T-helper 2 cell (primary cell): ENCODE results near the gene APOL6.

Experiments
- DNase-seq, 5 experiments: peaks; one replicate each; pipeline versions ENCODE4 v3.0.0 to v3.0.0-alpha.2; 2012 to 2022
- total RNA-seq, 2 donors: gene quantifications; one replicate each; lab custom pipeline; 2026; lab: John Stamatoyannopoulos, UW

Gene APOL6, protein sequence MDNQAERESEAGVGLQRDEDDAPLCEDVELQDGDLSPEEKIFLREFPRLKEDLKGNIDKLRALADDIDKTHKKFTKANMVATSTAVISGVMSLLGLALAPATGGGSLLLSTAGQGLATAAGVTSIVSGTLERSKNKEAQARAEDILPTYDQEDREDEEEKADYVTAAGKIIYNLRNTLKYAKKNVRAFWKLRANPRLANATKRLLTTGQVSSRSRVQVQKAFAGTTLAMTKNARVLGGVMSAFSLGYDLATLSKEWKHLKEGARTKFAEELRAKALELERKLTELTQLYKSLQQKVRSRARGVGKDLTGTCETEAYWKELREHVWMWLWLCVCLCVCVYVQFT
- 296 to 408 reads per million in 2 donors for total RNA-seq

GRCh38 chr22:35648066-35649025 lies at the start of gene APOL6:
APOL6 (plus strand) TSS chr22:35648446; CDS start chr22:35656426, 7,980 bp downstream.
- DNase-seq: peak in 3 of 5 experiments; percentile 47 to 92 (median 70)

GRCh38 chr22:35599364-35599763 lies 48.9 kb upstream of the APOL6 start:
- DNase-seq: no peak

GRCh38 chr22:35600476-35600875 lies 47.8 kb upstream of the APOL6 start:
- no peak for DNase-seq

GRCh38 chr22:35601013-35601580 lies 47.1 kb upstream of the APOL6 start:
- DNase-seq: no peak

GRCh38 chr22:35601743-35602615 lies 46.3 kb upstream of the APOL6 start:
- DNase-seq: no peak

- DNase-seq: peak in 2 of 5 experiments; percentile 14 to 57
Measured at GRCh38 chr22:35604621-35605368, 43.5 kb upstream of the APOL6 start.

DNA sequence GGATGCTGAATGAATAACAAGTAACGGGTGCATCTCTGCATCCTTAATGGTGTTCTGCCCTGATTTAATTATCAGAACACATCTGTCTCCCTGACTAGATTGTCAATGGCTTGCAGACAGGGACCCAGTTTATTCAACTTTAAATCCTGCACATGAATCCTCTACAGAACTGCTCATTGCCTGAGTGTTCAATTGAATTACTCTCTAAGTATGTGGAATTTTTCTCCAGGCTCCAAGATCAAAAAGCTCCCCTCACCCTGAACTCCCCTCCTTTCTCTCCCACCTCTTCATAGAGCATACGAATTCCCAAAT lies 42.9 kb upstream of the APOL6 start:
- DNase-seq: no peak

DNA sequence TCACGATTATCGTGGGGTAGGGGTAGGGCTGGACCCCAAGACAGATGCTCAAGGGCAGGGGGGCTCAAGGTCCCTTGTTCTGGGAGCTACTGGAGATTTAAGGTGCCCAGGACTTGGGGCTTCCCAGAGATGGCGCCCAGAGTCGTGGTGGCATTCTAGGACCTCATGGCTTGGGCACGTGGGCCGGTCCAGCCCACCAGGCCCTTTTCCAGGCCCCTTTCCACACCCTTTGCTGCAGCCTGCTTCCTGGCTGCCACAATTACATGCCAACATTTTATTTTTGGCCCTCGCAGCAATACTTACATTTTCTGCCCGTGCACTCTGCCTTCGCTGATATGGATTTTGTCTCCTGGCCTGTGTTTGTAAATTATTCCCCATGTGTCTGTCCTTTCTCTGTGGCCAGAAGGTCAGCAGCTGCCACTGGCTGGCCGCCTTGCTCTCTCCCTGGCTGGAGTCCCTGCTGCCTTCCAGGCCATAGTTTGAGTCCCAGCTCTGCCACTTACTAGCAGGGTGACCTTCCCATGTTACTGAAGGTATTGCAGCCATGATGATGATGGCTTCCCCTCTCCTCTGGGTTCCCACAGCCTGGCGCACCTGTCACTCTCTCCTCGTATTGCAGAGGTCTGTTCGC lies 42.3 kb upstream of the APOL6 start:
- DNase-seq: no peak

GRCh38 chr22:35606916-35607315 lies 41.3 kb upstream of the APOL6 start:
- no peak for DNase-seq

DNA sequence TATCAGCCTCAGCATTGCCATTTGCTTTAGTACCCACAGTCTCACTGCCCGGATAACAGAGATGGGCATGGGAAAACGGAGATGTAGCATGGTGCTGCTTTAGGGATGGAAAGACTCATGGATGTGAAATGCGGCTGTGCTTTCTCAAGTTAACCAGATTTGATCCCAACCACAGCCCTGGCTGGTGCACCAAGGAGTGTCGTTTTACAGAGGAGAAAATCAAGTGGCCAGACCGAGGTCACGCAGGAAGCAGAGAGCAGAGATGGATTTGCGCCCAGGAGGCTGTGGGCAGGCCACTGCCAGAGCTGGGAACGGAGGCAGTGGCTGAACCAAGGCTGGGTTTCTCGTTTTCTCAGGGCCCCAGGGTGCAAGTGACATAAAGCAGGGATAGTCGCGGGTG lies 40.2 kb upstream of the APOL6 start:
- DNase-seq: no peak

DNA sequence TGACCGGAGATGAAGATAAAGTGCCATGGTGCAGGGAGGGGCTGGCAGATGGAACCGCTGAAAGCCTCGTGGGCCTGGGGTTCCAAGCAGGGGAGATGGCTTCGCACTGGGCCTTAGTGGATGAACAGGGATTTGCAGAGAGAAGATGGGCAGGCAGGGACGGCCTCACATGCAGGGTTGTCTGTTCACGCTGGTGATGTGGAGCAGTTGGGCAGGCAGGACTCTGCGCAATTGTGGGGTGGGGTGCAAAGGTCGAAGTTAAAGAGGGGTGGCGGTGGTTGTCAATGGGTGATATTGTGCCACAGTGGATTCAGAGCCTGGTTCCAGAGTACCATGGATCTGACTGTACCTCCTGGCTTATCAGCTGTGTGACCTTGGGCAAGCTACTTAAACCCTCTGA lies 39.0 kb upstream of the APOL6 start:
- no peak for DNase-seq

DNA sequence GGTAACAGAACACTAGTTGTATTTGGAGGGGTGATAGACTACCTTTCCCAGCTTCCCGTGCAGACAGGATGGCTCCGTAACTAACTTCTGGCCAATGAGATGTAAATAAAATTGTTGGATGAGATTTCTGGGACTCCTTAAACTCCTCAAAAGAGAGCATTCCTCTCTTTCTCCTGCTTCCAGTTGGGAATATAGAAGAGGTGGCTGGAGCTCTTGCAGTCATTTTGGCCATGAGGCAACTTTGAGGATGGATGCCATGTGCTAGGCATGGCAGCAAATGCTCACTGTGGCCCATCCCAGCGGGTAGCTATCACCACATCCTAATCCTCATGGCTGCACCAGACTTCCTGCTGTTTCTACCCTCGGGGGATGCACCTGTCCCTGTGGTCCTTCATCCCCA lies 38.5 kb upstream of the APOL6 start:
- no peak for DNase-seq

DNA sequence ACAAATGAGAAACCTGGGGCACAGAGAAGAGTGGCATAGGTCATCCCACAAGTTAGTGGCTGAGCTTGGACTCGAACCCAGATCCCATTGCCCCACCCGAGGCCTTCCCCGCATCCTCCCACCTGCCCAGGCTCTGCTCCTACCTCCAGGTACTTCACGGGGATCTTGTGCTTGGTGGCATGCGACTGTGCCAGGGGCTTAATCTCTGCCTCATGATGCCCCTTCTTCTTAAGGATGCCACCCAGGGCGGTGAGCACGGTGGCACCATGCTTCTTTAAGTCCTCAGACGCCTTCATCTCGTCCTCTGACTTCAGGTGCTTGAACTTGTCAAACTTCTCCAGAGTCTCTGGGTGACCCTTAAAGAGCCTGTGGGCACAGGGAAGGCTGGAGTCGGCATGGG lies 37.5 kb upstream of the APOL6 start:
- DNase-seq: no peak

DNA sequence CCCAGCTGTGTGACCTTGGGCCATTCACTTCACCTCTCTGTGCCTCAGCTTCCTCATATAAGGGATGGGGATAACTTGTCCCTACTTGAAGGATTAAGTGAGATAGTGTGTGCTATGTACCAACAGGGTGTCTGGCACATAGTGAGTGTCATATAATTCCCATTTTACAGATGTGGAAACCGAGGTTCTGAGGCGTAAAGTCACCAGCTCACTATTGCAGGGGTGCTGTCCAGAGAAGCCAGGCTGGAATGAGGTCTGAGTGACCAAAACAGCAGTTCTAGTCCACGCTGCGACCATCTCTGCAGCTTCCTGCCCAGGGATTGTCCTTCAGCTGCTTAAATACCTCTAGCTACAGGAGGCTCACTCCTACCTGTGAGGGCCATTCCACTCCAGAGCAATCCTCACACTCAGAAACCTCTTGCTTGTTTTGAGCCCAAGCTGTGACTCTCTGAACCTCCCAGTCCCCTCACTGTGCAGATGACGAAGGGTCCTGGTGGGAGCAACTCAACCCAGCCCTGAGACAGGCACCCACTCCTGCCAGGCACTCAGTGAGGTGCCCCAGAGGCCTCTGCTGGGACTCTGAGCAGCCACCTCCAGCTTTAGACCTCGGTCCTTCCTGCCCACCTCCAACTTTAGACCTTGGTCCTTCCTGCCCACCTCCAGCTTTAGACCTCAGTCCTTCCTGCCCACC lies 36.9 kb upstream of the APOL6 start:
- no peak for DNase-seq

DNA sequence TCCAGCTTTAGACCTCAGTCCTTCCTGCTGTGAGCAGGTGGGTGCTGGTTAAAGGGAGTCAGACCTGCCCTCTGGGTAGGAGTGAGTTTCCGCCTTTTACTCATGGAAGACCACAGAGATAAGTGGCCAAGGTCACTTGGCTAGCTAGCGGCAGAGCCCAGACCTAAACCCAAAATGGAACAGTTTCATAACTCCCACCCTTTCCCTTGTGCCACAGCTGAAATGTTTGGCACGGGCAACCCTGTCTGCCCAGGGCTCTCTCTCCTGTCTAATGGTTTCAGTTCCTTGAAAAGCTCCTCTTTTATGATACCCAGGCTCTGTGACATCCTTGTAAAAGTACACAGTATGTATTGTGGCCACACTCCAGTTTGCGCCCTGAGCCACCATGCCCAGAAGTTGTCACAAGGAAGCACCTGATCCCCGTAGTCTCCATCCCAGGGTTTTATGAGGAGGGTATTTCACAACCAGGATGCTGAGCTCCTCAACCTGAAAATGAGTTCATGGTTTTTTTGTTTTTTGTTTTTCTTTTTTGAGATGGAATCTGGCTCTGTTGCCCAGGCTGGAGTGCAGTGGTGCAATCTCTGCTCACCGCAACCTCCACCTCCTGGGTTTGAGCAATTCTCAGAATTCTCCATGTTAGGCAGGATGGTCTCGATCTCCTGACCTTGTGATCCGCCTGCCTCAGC lies 36.2 kb upstream of the APOL6 start:
- DNase-seq: no peak

- no peak for DNase-seq
Measured at GRCh38 chr22:35612903-35613302, 35.3 kb upstream of the APOL6 start.

GRCh38 chr22:35614404-35614803 lies 33.8 kb upstream of the APOL6 start:
- DNase-seq: no peak

DNA sequence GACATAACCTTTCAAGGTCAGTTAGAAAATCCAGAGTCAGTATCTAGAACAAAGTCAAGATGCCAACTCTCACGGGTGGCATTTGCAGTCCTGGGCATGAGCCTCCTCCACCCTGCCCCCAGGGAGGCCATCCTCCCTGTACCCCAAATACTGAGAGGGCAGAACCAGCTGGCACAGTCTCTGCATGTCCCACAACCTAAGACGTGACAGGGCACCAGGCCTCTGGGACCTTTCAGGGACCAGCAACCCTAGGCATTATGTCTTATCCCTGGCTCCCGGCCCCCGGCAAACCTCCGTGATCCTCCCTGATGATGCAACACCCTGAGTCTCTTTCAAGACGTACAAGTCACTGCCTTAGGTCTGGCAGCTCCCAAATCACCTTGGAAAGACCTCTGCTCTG lies 33.1 kb upstream of the APOL6 start:
- no peak for DNase-seq

DNA sequence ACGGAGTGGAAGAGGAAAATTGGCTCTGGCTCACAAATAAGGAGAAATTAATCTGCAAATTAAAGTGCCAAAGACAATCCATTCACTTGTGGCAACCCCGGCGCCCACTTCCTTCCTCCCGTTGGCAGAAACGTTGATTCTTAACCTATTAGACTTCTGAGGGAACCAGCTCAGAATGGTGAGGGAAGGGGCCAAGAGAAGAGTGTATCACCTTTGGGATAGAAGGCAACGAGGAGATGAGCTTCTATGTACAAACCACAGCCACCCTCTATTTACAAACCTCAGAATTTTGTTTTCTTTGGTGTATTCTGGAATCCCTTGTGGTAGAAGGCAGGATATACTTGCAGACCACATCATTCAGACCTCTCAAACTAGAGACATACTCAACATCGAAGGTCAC lies 32.2 kb upstream of the APOL6 start:
- peak in 1 of 5 experiments; percentile 28 for DNase-seq
